NCI-H2029 treated with DMSO at 0.1 percent for 48 hours (cell line): ENCODE data around the gene RBMS2.

Experiments
- DNase-seq: peaks from one replicate; lab custom pipeline; 2025; lab: John Stamatoyannopoulos, UW

Gene RBMS2

GRCh38 chr12:56631790-56632700, 110.4 kb downstream of the RBMS2 start:
- no peak for DNase-seq

GRCh38 chr12:56632701-56633467, 111.3 kb downstream of the RBMS2 start:
- no peak for DNase-seq

- DNase-seq: no peak
Measured at GRCh38 chr12:56633468-56634241, 112.0 kb downstream of the RBMS2 start.

- DNase-seq: peak; percentile 19
Measured at GRCh38 chr12:56634242-56634836, 112.7 kb downstream of the RBMS2 start.

- DNase-seq: peak; percentile 70
Measured at GRCh38 chr12:56634837-56635791, 113.5 kb downstream of the RBMS2 start.

GRCh38 chr12:56635806-56636674, 114.4 kb downstream of the RBMS2 start:
- DNase-seq: peak; percentile 79

- DNase-seq: peak; percentile 97
Measured at GRCh38 chr12:56636675-56637540, 115.3 kb downstream of the RBMS2 start.

GRCh38 chr12:56637621-56638020, 116.0 kb downstream of the RBMS2 start:
- no peak for DNase-seq

GRCh38 chr12:56641219-56641618, 119.6 kb downstream of the RBMS2 start:
- no peak for DNase-seq

- peak; percentile 6 for DNase-seq
Measured at GRCh38 chr12:56644654-56645053, 123.0 kb downstream of the RBMS2 start.

GRCh38 chr12:56645201-56645716, 123.6 kb downstream of the RBMS2 start:
- DNase-seq: no peak
